Suppressor macrophage treated with lipopolysaccharide for 1 hour (primary cell): Measurements from ENCODE around the gene TSPAN1.

Experiments used
- DNase-seq, 3 donors: peaks; one replicate each; pipeline ENCODE4 v3.0.0-alpha.2; 2020 to 2022

TSPAN1 gene

GRCh38 chr1:46166521-46167462 lies 8.1 kb upstream of the TSPAN1 start:
- peak in 1 of 3 donors; percentile 26 for DNase-seq

GRCh38 chr1:46168477-46168876 lies 6.4 kb upstream of the TSPAN1 start:
- DNase-seq: peak; percentile 40 to 61 (median 59)

- DNase-seq: no peak
These were observed 5.0 kb upstream of the TSPAN1 start for GRCh38 chr1:46169811-46170454.

- DNase-seq: no peak
These were observed 3.5 kb upstream of the TSPAN1 start for GRCh38 chr1:46171351-46171750.

GRCh38 chr1:46171871-46172270 lies 3.0 kb upstream of the TSPAN1 start:
- no peak for DNase-seq

GRCh38 chr1:46172321-46172720 lies 2.6 kb upstream of the TSPAN1 start:
- no peak for DNase-seq

GRCh38 chr1:46173361-46173856 lies 1.5 kb upstream of the TSPAN1 start:
- no peak for DNase-seq

GRCh38 chr1:46175243-46175642 lies 356 bp downstream of the TSPAN1 start:
- peak in 2 of 3 donors; percentile 35 to 39 for DNase-seq

GRCh38 chr1:46176211-46176865 lies 1.5 kb downstream of the TSPAN1 start, which contains the start of gene P3R3URF:
P3R3URF (minus strand) TSS chr1:46176488; CDS start chr1:46176471, 17 bp downstream.
- DNase-seq: no peak

GRCh38 chr1:46179138-46180081 lies 4.5 kb downstream of the TSPAN1 start:
- DNase-seq: peak; percentile 77 to 88 (median 88)

GRCh38 chr1:46180082-46180616 lies 5.3 kb downstream of the TSPAN1 start:
- DNase-seq: peak in 1 of 3 donors; percentile 45

GRCh38 chr1:46181343-46182260 lies 6.7 kb downstream of the TSPAN1 start:
- no peak for DNase-seq

- DNase-seq: peak; percentile 78 to 85 (median 84)
These were observed 8.4 kb downstream of the TSPAN1 start for GRCh38 chr1:46183079-46183847.

GRCh38 chr1:46183926-46184557 lies 9.2 kb downstream of the TSPAN1 start:
- DNase-seq: peak; percentile 45 to 58 (median 55)

- DNase-seq: peak in 2 of 3 donors; percentile 40 to 45
These were observed 10.2 kb downstream of the TSPAN1 start for GRCh38 chr1:46184920-46185658.

GRCh38 chr1:46186076-46186475 lies 11.2 kb downstream of the TSPAN1 start:
- no peak for DNase-seq

- DNase-seq: no peak
These were observed 12.4 kb downstream of the TSPAN1 start for GRCh38 chr1:46187106-46187869.
